Naive thymus-derived CD8-positive, alpha-beta T cell (primary cell): Measurements from ENCODE around the gene STIM1. TPM values are rescaled to one million over a fixed set of nuclear protein-coding genes. Genes with fewer than 3 reads are reported as not detected.

Experiments
- ATAC-seq, 2 donors: fragments of 150-1000 bp; cut with Tn5 transposase in 1 of 2; sonication (Bioruptor Pico), chemical (Tn5 transposase) in 1 of 2; 1 replicate in 1 of 2; 2 replicates in 1 of 2; pipeline ENCODE4 v1.10.0; 2021; ENCODE audit warnings: mild to moderate bottlenecking in 2 of 2, moderate library complexity in 2 of 2
- POLR2A ChIA-PET: fragments of 350-600 bp; sonication (Branson Sonifier 250); formaldehyde crosslinking; loops from one replicate; lab custom pipeline; 2021; ENCODE audit warnings: antibody characterized with exemption; lab: Charles Lee
- DNase-seq, 10 donors: peaks; one replicate each; pipeline versions ENCODE4 v3.0.0 to v3.0.0-alpha.2; 2020 to 2022
- H3K27ac Mint-ChIP-seq, 10 donors: one replicate each; pipeline ENCODE4 v1.8.0; 2020 to 2022; ENCODE audit warnings: mild to moderate bottlenecking in 10 of 10, mixed read lengths in 10 of 10, moderate library complexity in 4 of 10, inconsistent platforms in 1 of 10
- H3K27me3 Mint-ChIP-seq, 5 donors: one replicate each; pipeline ENCODE4 v1.8.0; 2021 to 2022; ENCODE audit warnings: mixed read lengths in 5 of 5
- H3K36me3 Mint-ChIP-seq, 3 donors: one replicate each; pipeline ENCODE4 v1.8.0; 2020 to 2022; ENCODE audit warnings: mixed read lengths in 3 of 3, mild to moderate bottlenecking in 2 of 3, inconsistent platforms in 1 of 3
- H3K4me1 Mint-ChIP-seq, 4 donors: one replicate each; pipeline ENCODE4 v1.8.0; 2021 to 2022; ENCODE audit warnings: mixed read lengths in 4 of 4
- H3K4me3 Mint-ChIP-seq, 10 donors: one replicate each; pipeline ENCODE4 v1.8.0; 2020 to 2022; ENCODE audit warnings: mild to moderate bottlenecking in 10 of 10, mixed read lengths in 10 of 10, moderate library complexity in 6 of 10, inconsistent platforms in 1 of 10
- H3K9me3 Mint-ChIP-seq, 9 donors: one replicate each; pipeline ENCODE4 v1.8.0; 2020 to 2022; ENCODE audit warnings: mixed read lengths in 9 of 9, mild to moderate bottlenecking in 3 of 9, inconsistent platforms in 1 of 9, moderate library complexity in 1 of 9
- polyA plus RNA-seq, 3 donors: library from polyadenylated mRNA; unstranded; fragments of 300-500 nt; fragmentation: Illumina TruSeq; gene quantifications; one replicate each; pipeline ENCODE4 v1.2.3, GENCODE V29; 2021
- total RNA-seq, 8 experiments: library from RNA in 2 of 8; stranded (reverse) in 2 of 8; gene quantifications; one replicate each; pipeline ENCODE4 v1.2.3 and lab custom pipeline; 2021 to 2026

The STIM1 gene
- total and polyA plus RNA-seq, 5 experiments from 2014 or later = 33.4 to 101 (median 39.0) TPM

DNA sequence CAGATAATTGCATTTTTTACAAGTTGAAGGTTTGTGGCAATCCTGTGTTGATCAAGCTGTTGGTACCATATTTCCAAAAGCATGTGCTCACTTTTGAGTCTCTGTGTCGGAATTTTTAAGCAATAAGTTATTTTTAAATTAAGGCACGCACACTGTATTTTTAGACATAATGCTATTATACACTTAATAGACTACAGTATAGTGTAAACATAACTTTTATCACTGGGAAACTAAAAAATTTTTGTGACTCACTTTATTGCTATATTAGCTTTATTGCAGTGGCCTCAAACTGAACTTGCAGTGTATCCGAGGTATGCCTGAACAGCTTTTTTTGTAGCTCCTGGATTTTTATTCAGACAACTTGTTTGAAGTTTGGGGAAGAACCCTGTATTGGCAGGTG, 207.9 kb downstream of the STIM1 start:
- no peak for ATAC-seq
- Mint-ChIP-seq H3K27me3 (no peaks in the 10 kb centered on the region), H3K4me1 (peaks cover 33 to 59% (median 54%) of the 10 kb centered on the region in 4 donors), H3K4me3 (no peak overlapping the region), H3K36me3 (peaks cover 5 to 59% (median 21%) of the 10 kb centered on the region in 3 donors), H3K9me3 (no peaks in the 10 kb centered on the region), H3K27ac (peak overlapping the region in 1 of 10 donors; percentile 31)
- DNase-seq = no peak
- POLR2A ChIA-PET = interaction anchor here (0.6 to 1.2 kb wide), 2 partner anchors 141 to 208 kb away, joined by 4 to 5 read pairs; partner anchors contain the start of gene STIM1

- Mint-ChIP-seq H3K9me3 (no peaks in the 10 kb centered on the region), H3K27me3 (no peaks in the 10 kb centered on the region), H3K36me3 (peaks cover 0 to 54% (median 19%) of the 10 kb centered on the region in 3 donors), H3K4me3 (peak overlapping the region in 4 of 10 donors; percentile 16 to 38 (median 24)), H3K27ac (peak overlapping the region; percentile 36 to 92 (median 77)), H3K4me1 (peaks cover 38 to 61% (median 57%) of the 10 kb centered on the region in 4 donors)
- DNase-seq = no peak
- ATAC-seq = no peak
- POLR2A ChIA-PET = interaction anchor here (0.6 to 1.6 kb wide), 5 partner anchors 15 to 209 kb away, joined by 3 to 5 read pairs (median 4); partner anchors contain the start of gene STIM1
Measured at GRCh38 chr11:4064278-4064955, 209.0 kb downstream of the STIM1 start.

DNA sequence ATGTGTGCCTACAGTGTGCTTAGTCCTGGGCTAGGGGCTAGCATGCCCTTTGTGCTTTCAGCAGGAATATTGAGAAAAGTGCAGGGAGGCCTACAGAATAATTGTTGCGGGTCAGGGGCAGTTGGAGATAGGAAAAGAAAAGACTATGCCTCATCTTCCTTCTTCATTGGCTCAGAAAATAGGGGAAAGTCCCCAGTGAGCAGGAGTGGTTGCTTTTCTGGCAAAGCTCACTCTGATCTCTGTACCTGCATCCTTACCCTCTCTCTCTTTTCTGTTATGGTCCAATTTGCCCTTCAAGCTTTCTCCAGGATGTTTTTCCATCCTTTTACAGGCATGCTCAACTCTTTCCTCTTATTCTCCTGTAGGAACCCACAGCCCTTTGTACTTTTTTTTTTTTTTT, 209.6 kb downstream of the STIM1 start:
- DNase-seq = no peak
- Mint-ChIP-seq H3K4me3 (peak overlapping the region in 2 of 10 donors; percentile 26 to 42), H3K9me3 (no peaks in the 10 kb centered on the region), H3K36me3 (peaks cover 0 to 47% (median 12%) of the 10 kb centered on the region in 3 donors), H3K27ac (peak overlapping the region in 9 of 10 donors; percentile 36 to 92 (median 78)), H3K27me3 (no peaks in the 10 kb centered on the region), H3K4me1 (peaks cover 38 to 66% (median 61%) of the 10 kb centered on the region in 4 donors)
- peak; percentile 62 to 69 for ATAC-seq
- POLR2A ChIA-PET = interaction anchor here (0.9 to 1.6 kb wide), 4 partner anchors 16 to 161 kb away, joined by 3 to 5 read pairs (median 4); no protein-coding TSS in a partner anchor

DNA sequence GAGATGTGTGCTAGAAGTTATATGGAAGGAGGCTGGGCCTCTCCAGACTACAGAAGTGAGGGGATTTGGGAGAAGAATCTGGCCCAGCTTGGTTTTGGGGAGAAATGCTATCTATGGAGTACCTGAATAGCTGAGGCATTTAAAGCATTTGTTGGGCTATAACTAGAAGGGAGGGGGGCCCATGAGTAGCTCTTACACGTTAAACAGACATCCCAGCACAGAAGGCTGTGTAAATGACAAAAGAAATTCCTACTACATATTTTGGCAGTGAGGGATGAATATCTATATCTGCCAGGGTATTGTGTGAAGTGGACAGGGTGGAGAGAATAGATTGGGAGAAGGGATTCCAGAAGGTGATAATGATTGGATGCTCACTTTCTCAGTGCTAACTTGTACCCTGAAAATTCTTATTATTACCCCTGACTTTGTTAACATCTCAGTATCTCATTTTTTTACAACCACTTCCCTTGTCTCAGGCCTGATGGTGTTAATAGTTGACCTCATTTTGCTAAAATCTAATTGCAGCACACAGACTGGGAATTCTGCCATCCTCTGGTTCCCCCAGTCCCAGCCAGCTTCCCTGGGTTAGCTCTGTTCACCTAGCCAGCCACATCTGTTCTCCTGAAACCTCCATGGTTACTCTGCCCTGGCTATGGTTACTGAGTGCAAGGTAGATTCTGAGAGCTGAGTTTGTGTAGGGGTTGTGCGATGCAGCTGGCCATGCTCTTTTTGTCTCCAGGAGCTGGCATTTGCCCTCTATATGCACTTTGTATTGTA, 210.3 kb downstream of the STIM1 start:
- H3K9me3 Mint-ChIP-seq = no peaks in the 10 kb centered on the region
- POLR2A ChIA-PET = interaction anchor here (0.9 to 1.7 kb wide), 5 partner anchors 118 to 211 kb away, joined by 3 to 9 read pairs (median 5); partner anchors contain the start of gene STIM1

GRCh38 chr11:4066910-4067309, 211.4 kb downstream of the STIM1 start:
- H3K27ac Mint-ChIP-seq = peak overlapping the region; percentile 16 to 89 (median 60)
- DNase-seq (no peak), ATAC-seq (peak in 1 of 2 donors; percentile 51)
- peaks cover 41 to 70% (median 66%) of the 10 kb centered on the region in 4 donors for H3K4me1 Mint-ChIP-seq
- POLR2A ChIA-PET = interaction anchor here (0.6 to 1.7 kb wide), 3 partner anchors 49 to 212 kb away, joined by 3 to 9 read pairs (median 5); partner anchors contain the start of gene STIM1
- H3K27me3 Mint-ChIP-seq = no peaks in the 10 kb centered on the region
- H3K36me3 Mint-ChIP-seq = peaks cover 0 to 43% (median 0%) of the 10 kb centered on the region in 3 donors
- peak overlapping the region in 4 of 10 donors; percentile 1 to 31 (median 17) for H3K4me3 Mint-ChIP-seq
- H3K9me3 Mint-ChIP-seq = no peaks in the 10 kb centered on the region

More for the DNA sequence above, 210.3 kb downstream of the STIM1 start:
- Mint-ChIP-seq H3K27me3 (no peaks in the 10 kb centered on the region), H3K27ac (peak overlapping the region; percentile 16 to 89 (median 78)), H3K4me1 (peaks cover 39 to 68% (median 64%) of the 10 kb centered on the region in 4 donors), H3K4me3 (peak overlapping the region in 2 of 10 donors; percentile 30 to 42), H3K36me3 (peaks cover 0 to 45% (median 6%) of the 10 kb centered on the region in 3 donors)
- ATAC-seq (no peak), DNase-seq (no peak)

- Mint-ChIP-seq H3K4me1 (peaks cover 52 to 83% (median 77%) of the 10 kb centered on the region in 4 donors), H3K4me3 (peak overlapping the region in 3 of 10 donors; percentile 1 to 11 (median 4)), H3K27me3 (no peaks in the 10 kb centered on the region), H3K27ac (peak overlapping the region; percentile 36 to 90 (median 82)), H3K36me3 (peaks cover 0 to 44% (median 0%) of the 10 kb centered on the region in 3 donors), H3K9me3 (no peaks in the 10 kb centered on the region)
- DNase-seq (no peak), ATAC-seq (peak in 1 of 2 donors; percentile 37)
- POLR2A ChIA-PET = interaction anchor here (0.5 to 0.8 kb wide), 3 partner anchors 23 to 214 kb away, joined by 3 to 4 read pairs (median 3); no protein-coding TSS in a partner anchor
Measured at GRCh38 chr11:4068962-4069361, 213.5 kb downstream of the STIM1 start.

GRCh38 chr11:4071325-4071724, 215.9 kb downstream of the STIM1 start:
- Mint-ChIP-seq H3K4me3 (no peak overlapping the region), H3K27me3 (no peaks in the 10 kb centered on the region), H3K9me3 (no peaks in the 10 kb centered on the region), H3K27ac (peak overlapping the region in 9 of 10 donors; percentile 34 to 88 (median 79)), H3K36me3 (peaks cover 0 to 49% (median 3%) of the 10 kb centered on the region in 3 donors), H3K4me1 (peaks cover 37 to 60% (median 55%) of the 10 kb centered on the region in 4 donors)
- ATAC-seq (no peak), DNase-seq (no peak)
- POLR2A ChIA-PET = interaction anchor here (0.6 to 4.9 kb wide), 6 partner anchors 14 to 229 kb away, joined by 3 to 70 read pairs (median 4); partner anchors contain the start of gene STIM1

DNA sequence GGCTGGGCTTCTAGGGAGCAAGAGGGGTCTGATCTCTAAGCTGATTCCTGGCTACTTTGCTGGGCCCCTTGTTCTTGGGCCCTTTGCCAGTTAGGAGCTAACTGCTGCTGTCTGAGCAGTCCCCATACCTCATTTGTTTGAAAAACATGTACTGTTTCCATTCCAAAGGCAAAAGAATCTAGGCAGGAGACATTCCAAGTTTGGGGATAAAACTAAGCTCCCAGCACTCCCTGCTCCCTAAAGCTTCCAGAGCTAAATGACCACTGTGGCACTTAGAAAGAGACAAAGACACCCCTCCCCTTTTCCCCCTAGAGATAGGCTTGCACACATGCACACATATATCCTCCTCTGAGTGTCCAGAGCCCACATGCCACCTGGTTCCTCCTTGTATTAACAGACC, 216.4 kb downstream of the STIM1 start:
- H3K27me3 Mint-ChIP-seq = no peaks in the 10 kb centered on the region
- H3K4me3 Mint-ChIP-seq = no peak overlapping the region
- POLR2A ChIA-PET = interaction anchor here (0.6 to 4.9 kb wide), 12 partner anchors 14 to 263 kb away, joined by 3 to 70 read pairs (median 4); partner anchors contain the start of gene STIM1
- ATAC-seq = no peak
- peaks cover 0 to 49% (median 3%) of the 10 kb centered on the region in 3 donors for H3K36me3 Mint-ChIP-seq
- peak overlapping the region; percentile 36 to 88 (median 78) for H3K27ac Mint-ChIP-seq
- H3K9me3 Mint-ChIP-seq = no peaks in the 10 kb centered on the region
- H3K4me1 Mint-ChIP-seq = peaks cover 34 to 60% (median 54%) of the 10 kb centered on the region in 4 donors
- no peak for DNase-seq

GRCh38 chr11:4072668-4073285, 217.3 kb downstream of the STIM1 start:
- no peaks in the 10 kb centered on the region for H3K27me3 Mint-ChIP-seq
- H3K27ac Mint-ChIP-seq = peak overlapping the region; percentile 36 to 91 (median 84)
- H3K9me3 Mint-ChIP-seq = no peaks in the 10 kb centered on the region
- DNase-seq = peak in 9 of 10 donors; percentile 39 to 79 (median 59)
- POLR2A ChIA-PET = interaction anchor here (0.6 to 4.9 kb wide), 11 partner anchors 19 to 264 kb away, joined by 3 to 70 read pairs (median 6); partner anchors contain the start of gene STIM1
- H3K4me3 Mint-ChIP-seq = no peak overlapping the region
- peak; percentile 84 to 85 for ATAC-seq
- peaks cover 0 to 52% (median 3%) of the 10 kb centered on the region in 3 donors for H3K36me3 Mint-ChIP-seq
- peaks cover 31 to 57% (median 48%) of the 10 kb centered on the region in 4 donors for H3K4me1 Mint-ChIP-seq

DNA sequence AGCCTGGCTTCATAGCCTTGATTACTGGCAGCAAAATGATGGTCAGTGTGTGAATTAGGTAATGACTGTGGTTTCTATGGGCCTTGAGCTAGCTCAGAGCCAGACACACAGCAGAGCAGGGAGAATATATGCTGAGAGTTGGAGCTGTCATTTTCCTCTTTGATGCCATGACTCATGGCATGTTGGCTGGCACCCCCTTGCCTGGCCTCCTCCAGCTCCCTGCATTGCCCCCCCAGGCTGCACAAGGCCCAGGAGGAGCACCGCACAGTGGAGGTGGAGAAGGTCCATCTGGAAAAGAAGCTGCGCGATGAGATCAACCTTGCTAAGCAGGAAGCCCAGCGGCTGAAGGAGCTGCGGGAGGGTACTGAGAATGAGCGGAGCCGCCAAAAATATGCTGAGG, 218.8 kb downstream of the STIM1 start:
- DNase-seq (no peak), ATAC-seq (no peak)
- H3K36me3 Mint-ChIP-seq = peaks cover 0 to 52% (median 3%) of the 10 kb centered on the region in 3 donors
- H3K27me3 Mint-ChIP-seq = no peaks in the 10 kb centered on the region
- H3K9me3 Mint-ChIP-seq = no peaks in the 10 kb centered on the region
- no peak overlapping the region for H3K4me3 Mint-ChIP-seq
- peaks cover 21 to 43% (median 36%) of the 10 kb centered on the region in 4 donors for H3K4me1 Mint-ChIP-seq
- peak overlapping the region in 3 of 10 donors; percentile 56 to 75 (median 72) for H3K27ac Mint-ChIP-seq
- POLR2A ChIA-PET = interaction anchor here (0.6 to 4.9 kb wide), 2 partner anchors 222 to 372 kb away, joined by 4 to 70 read pairs; partner anchors contain the start of gene STIM1

- H3K9me3 Mint-ChIP-seq = no peaks in the 10 kb centered on the region
- H3K4me3 Mint-ChIP-seq = peak overlapping the region in 4 of 10 donors; percentile 1 to 28 (median 6)
- DNase-seq (peak in 1 of 10 donors; percentile 34), ATAC-seq (peak; percentile 27)
- POLR2A ChIA-PET = interaction anchor here (0.6 kb wide), 1 partner anchor 241 kb away, joined by 3 read pairs; no protein-coding TSS in a partner anchor
- H3K4me1 Mint-ChIP-seq = peaks cover 20 to 30% (median 26%) of the 10 kb centered on the region in 4 donors
- peak overlapping the region in 8 of 10 donors; percentile 8 to 87 (median 55) for H3K27ac Mint-ChIP-seq
- H3K27me3 Mint-ChIP-seq = no peaks in the 10 kb centered on the region
- peaks cover 0 to 55% (median 11%) of the 10 kb centered on the region in 3 donors for H3K36me3 Mint-ChIP-seq
Measured at GRCh38 chr11:4076774-4077173, 221.3 kb downstream of the STIM1 start.
